GM23248 (cell line): ENCODE measurements around the gene AHRR.

Experiments used
- EZH2 ChIP-seq: fragments of 200-600 bp; sonication (generic); IDR thresholded peaks from 2 replicates; pipeline ENCODE4 v1.6.1; 2018; ENCODE audit warnings: antibody characterized with exemption, mild to moderate bottlenecking; ENCODE audit not compliant: insufficient read depth, poor library complexity, severe bottlenecking
- EZH2phosphoT487 ChIP-seq: fragments of 200-600 bp; sonication (generic); IDR thresholded peaks from 2 replicates; pipeline ENCODE4 v1.6.1; 2018; ENCODE audit warnings: antibody characterized with exemption, moderate library complexity, mild to moderate bottlenecking, low read depth; ENCODE audit not compliant: insufficient read depth

DNA sequence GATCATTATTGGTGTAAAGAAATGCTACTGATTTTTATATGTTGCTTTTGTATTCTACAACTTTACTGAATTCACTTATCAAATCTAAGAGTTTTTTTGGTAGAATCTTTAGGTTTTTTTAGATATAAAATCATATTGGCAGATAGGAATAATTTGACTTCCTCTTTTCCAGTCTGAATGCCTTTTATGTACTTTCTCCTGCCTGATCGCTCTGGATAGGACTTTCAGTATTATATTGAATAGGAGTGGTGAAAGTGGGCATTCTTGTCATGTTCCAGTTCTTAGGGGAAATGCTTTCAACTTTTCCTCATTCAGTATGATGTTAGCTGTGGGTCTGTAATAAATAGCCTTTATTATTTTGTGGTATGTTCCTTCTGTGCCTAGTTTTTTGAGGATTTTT, 8.3 kb downstream of the AHRR start:
- no peak for TF ChIP-seq EZH2
- no peak for TF ChIP-seq EZH2phosphoT487
